ENCODE data around the gene SPRY1.

SPRY1 gene

GRCh38 chr4:123380728-123381716 lies 15.6 kb upstream of the SPRY1 start:
- H3K9ac ChIP-seq (ENCODE audit: low read depth, low read length), result no peak overlapping the region
- WGBS, result 95% methylated on average over 3 of the region's 3 CpGs
- H3K4me3 ChIP-seq (ENCODE audit: low read length), result no peak overlapping the region
- no peaks in the 10 kb centered on the region for H3K9me3 ChIP-seq (ENCODE audit: insufficient read depth, low read depth, low read length)
- no peaks in the 10 kb centered on the region for H3K36me3 ChIP-seq (ENCODE audit: insufficient read depth, low read length)
- H3K27me3 ChIP-seq (ENCODE audit: insufficient read depth, low read length), result no peaks in the 10 kb centered on the region
- peaks cover 44% of the 10 kb centered on the region for H3K4me1 ChIP-seq (ENCODE audit: insufficient read depth, low read length)
- no peak overlapping the region for H3K27ac ChIP-seq (ENCODE audit: low read depth, low read length)

GRCh38 chr4:123381996-123382395 lies 14.6 kb upstream of the SPRY1 start:
- Histone ChIP-seq H3K4me3 (ENCODE audit: low read length) (no peak overlapping the region), H3K27me3 (ENCODE audit: insufficient read depth, low read length) (no peaks in the 10 kb centered on the region), H3K4me1 (ENCODE audit: insufficient read depth, low read length) (peaks cover 44% of the 10 kb centered on the region), H3K9ac (ENCODE audit: low read depth, low read length) (no peak overlapping the region), H3K36me3 (ENCODE audit: insufficient read depth, low read length) (no peaks in the 10 kb centered on the region), H3K27ac (ENCODE audit: low read depth, low read length) (no peak overlapping the region), H3K9me3 (ENCODE audit: insufficient read depth, low read depth, low read length) (no peaks in the 10 kb centered on the region)
- WGBS, result 75% methylated on average over 5 of the region's 5 CpGs

- WGBS, result 94% methylated on average over 3 of the region's 3 CpGs
- no peaks in the 10 kb centered on the region for H3K36me3 ChIP-seq (ENCODE audit: insufficient read depth, low read length)
Observed at GRCh38 chr4:123383566-123383965, 13.0 kb upstream of the SPRY1 start.

GRCh38 chr4:123386609-123387008 lies 10.0 kb upstream of the SPRY1 start:
- H3K27me3 ChIP-seq (ENCODE audit: insufficient read depth, low read length), result no peaks in the 10 kb centered on the region
- no peak overlapping the region for H3K4me3 ChIP-seq (ENCODE audit: low read length)
- 95% methylated on average over 4 of the region's 4 CpGs for WGBS
- peaks cover 18% of the 10 kb centered on the region for H3K4me1 ChIP-seq (ENCODE audit: insufficient read depth, low read length)
- no peaks in the 10 kb centered on the region for H3K9me3 ChIP-seq (ENCODE audit: insufficient read depth, low read depth, low read length)
- H3K27ac ChIP-seq (ENCODE audit: low read depth, low read length), result no peak overlapping the region
- H3K9ac ChIP-seq (ENCODE audit: low read depth, low read length), result no peak overlapping the region
- no peaks in the 10 kb centered on the region for H3K36me3 ChIP-seq (ENCODE audit: insufficient read depth, low read length)

More at GRCh38 chr4:123383566-123383965, 13.0 kb upstream of the SPRY1 start:
- Histone ChIP-seq H3K9me3 (ENCODE audit: insufficient read depth, low read depth, low read length) (no peaks in the 10 kb centered on the region), H3K27ac (ENCODE audit: low read depth, low read length) (no peak overlapping the region), H3K4me3 (ENCODE audit: low read length) (no peak overlapping the region), H3K9ac (ENCODE audit: low read depth, low read length) (no peak overlapping the region), H3K27me3 (ENCODE audit: insufficient read depth, low read length) (no peaks in the 10 kb centered on the region), H3K4me1 (ENCODE audit: insufficient read depth, low read length) (peaks cover 31% of the 10 kb centered on the region)

- Histone ChIP-seq H3K9me3 (ENCODE audit: insufficient read depth, low read depth, low read length) (no peaks in the 10 kb centered on the region), H3K4me3 (ENCODE audit: low read length) (no peak overlapping the region), H3K9ac (ENCODE audit: low read depth, low read length) (no peak overlapping the region), H3K27ac (ENCODE audit: low read depth, low read length) (no peak overlapping the region), H3K36me3 (ENCODE audit: insufficient read depth, low read length) (no peaks in the 10 kb centered on the region), H3K27me3 (ENCODE audit: insufficient read depth, low read length) (no peaks in the 10 kb centered on the region), H3K4me1 (ENCODE audit: insufficient read depth, low read length) (peaks cover 12% of the 10 kb centered on the region)
- 39% methylated on average over 2 of the region's 3 CpGs for WGBS
Observed at GRCh38 chr4:123390846-123391456, 5.6 kb upstream of the SPRY1 start.

- H3K27ac ChIP-seq (ENCODE audit: low read depth, low read length), result no peak overlapping the region
- no peak overlapping the region for H3K9ac ChIP-seq (ENCODE audit: low read depth, low read length)
- peaks cover 4% of the 10 kb centered on the region for H3K36me3 ChIP-seq (ENCODE audit: insufficient read depth, low read length)
- no peaks in the 10 kb centered on the region for H3K27me3 ChIP-seq (ENCODE audit: insufficient read depth, low read length)
- 98% methylated on average over 3 of the region's 5 CpGs for WGBS
- H3K4me3 ChIP-seq (ENCODE audit: low read length), result no peak overlapping the region
- H3K4me1 ChIP-seq (ENCODE audit: insufficient read depth, low read length), result peaks cover 17% of the 10 kb centered on the region
- no peaks in the 10 kb centered on the region for H3K9me3 ChIP-seq (ENCODE audit: insufficient read depth, low read depth, low read length)
Observed at GRCh38 chr4:123393721-123394120, 2.9 kb upstream of the SPRY1 start.

- Histone ChIP-seq H3K9ac (ENCODE audit: low read depth, low read length) (peak overlapping the region; percentile 86), H3K36me3 (ENCODE audit: insufficient read depth, low read length) (peaks cover 29% of the 10 kb centered on the region), H3K4me3 (ENCODE audit: low read length) (peak overlapping the region; percentile 93), H3K4me1 (ENCODE audit: insufficient read depth, low read length) (peaks cover 27% of the 10 kb centered on the region), H3K27me3 (ENCODE audit: insufficient read depth, low read length) (no peaks in the 10 kb centered on the region), H3K9me3 (ENCODE audit: insufficient read depth, low read depth, low read length) (no peaks in the 10 kb centered on the region), H3K27ac (ENCODE audit: low read depth, low read length) (peak overlapping the region; percentile 85; the same call in 1 of the 2 replicates)
- under 1% methylated on average over 85 of the region's 85 CpGs for WGBS
Observed at GRCh38 chr4:123397144-123398065, 810 bp downstream of the SPRY1 start.

- Histone ChIP-seq H3K9me3 (ENCODE audit: insufficient read depth, low read depth, low read length) (no peaks in the 10 kb centered on the region), H3K9ac (ENCODE audit: low read depth, low read length) (peak overlapping the region; percentile 86), H3K4me1 (ENCODE audit: insufficient read depth, low read length) (peaks cover 35% of the 10 kb centered on the region), H3K36me3 (ENCODE audit: insufficient read depth, low read length) (peaks cover 37% of the 10 kb centered on the region), H3K4me3 (ENCODE audit: low read length) (peak overlapping the region; percentile 93), H3K27ac (ENCODE audit: low read depth, low read length) (peak overlapping the region; percentile 85), H3K27me3 (ENCODE audit: insufficient read depth, low read length) (no peaks in the 10 kb centered on the region)
- WGBS, result under 1% methylated on average over 94 of the region's 94 CpGs
Observed at GRCh38 chr4:123398066-123398852, 1.7 kb downstream of the SPRY1 start.

GRCh38 chr4:123398853-123399626 lies 2.4 kb downstream of the SPRY1 start:
- Histone ChIP-seq H3K9me3 (ENCODE audit: insufficient read depth, low read depth, low read length) (no peaks in the 10 kb centered on the region), H3K4me1 (ENCODE audit: insufficient read depth, low read length) (peaks cover 42% of the 10 kb centered on the region), H3K9ac (ENCODE audit: low read depth, low read length) (peak overlapping the region; percentile 86), H3K27me3 (ENCODE audit: insufficient read depth, low read length) (no peaks in the 10 kb centered on the region), H3K36me3 (ENCODE audit: insufficient read depth, low read length) (peaks cover 45% of the 10 kb centered on the region), H3K4me3 (ENCODE audit: low read length) (peak overlapping the region; percentile 93), H3K27ac (ENCODE audit: low read depth, low read length) (peak overlapping the region; percentile 74)
- WGBS, result under 1% methylated on average over 41 of the region's 41 CpGs

Measured in HUES64 (cell line).